Activated CD4-positive, alpha-beta memory T cell treated with anti-CD3 and anti-CD28 coated beads, Interleukin-2, amount 10 ng/mL, durations not matched to agents 7 days and 5 days (primary cell): ENCODE data around the gene APOC1. TPM values are rescaled to one million over a fixed set of nuclear protein-coding genes. Genes with fewer than 3 reads are reported as not detected.
"Not testable (repeated sequence)": the region's sequence is repeated elsewhere in the genome, so short reads cannot be mapped to it uniquely, and the experiment has no call there.

ENCODE experiments used
- CTCF ChIA-PET: fragments of 350-600 bp; sonication (Branson Sonifier 250); formaldehyde crosslinking; loops from one replicate; lab custom pipeline; 2021; ENCODE audit warnings: antibody characterized with exemption, inconsistent platforms; lab: Charles Lee
- POLR2A ChIA-PET: fragments of 350-600 bp; sonication (Branson Sonifier 250); formaldehyde crosslinking; loops from one replicate; lab custom pipeline; 2021; ENCODE audit warnings: antibody characterized with exemption; lab: Charles Lee
- DNase-seq: peaks from one replicate; pipeline ENCODE4 v3.0.0-alpha.2; 2020
- H3K27ac Mint-ChIP-seq: one replicate; pipeline ENCODE4 v1.8.0; 2021; ENCODE audit warnings: mild to moderate bottlenecking, mixed read lengths
- H3K27me3 Mint-ChIP-seq: one replicate; pipeline ENCODE4 v1.8.0; 2021; ENCODE audit warnings: mixed read lengths
- H3K36me3 Mint-ChIP-seq: one replicate; pipeline ENCODE4 v1.8.0; 2021; ENCODE audit warnings: low read depth, mixed read lengths
- H3K4me1 Mint-ChIP-seq: one replicate; pipeline ENCODE4 v1.8.0; 2021; ENCODE audit warnings: mixed read lengths
- H3K4me3 Mint-ChIP-seq: one replicate; pipeline ENCODE4 v1.8.0; 2021; ENCODE audit warnings: mild to moderate bottlenecking, mixed read lengths
- H3K9me3 Mint-ChIP-seq: one replicate; pipeline ENCODE4 v1.8.0; 2021; ENCODE audit warnings: mixed read lengths
- total RNA-seq, 2 experiments: library from RNA; stranded (reverse); gene quantifications; one replicate each; pipeline ENCODE4 v1.2.3, GENCODE V29; 2021

Gene APOC1
- total RNA-seq, 2 experiments from 2014 or later, result 0.78 to 2.3 TPM

DNA sequence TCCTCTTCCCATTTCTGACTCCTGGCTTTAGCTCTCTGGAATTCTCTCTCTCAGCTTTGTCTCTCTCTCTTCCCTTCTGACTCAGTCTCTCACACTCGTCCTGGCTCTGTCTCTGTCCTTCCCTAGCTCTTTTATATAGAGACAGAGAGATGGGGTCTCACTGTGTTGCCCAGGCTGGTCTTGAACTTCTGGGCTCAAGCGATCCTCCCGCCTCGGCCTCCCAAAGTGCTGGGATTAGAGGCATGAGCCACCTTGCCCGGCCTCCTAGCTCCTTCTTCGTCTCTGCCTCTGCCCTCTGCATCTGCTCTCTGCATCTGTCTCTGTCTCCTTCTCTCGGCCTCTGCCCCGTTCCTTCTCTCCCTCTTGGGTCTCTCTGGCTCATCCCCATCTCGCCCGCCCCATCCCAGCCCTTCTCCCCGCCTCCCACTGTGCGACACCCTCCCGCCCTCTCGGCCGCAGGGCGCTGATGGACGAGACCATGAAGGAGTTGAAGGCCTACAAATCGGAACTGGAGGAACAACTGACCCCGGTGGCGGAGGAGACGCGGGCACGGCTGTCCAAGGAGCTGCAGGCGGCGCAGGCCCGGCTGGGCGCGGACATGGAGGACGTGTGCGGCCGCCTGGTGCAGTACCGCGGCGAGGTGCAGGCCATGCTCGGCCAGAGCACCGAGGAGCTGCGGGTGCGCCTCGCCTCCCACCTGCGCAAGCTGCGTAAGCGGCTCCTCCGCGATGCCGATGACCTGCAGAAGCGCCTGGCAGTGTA, 6.2 kb upstream of the APOC1 start:
- DNase-seq, result no peak
- peaks cover 4% of the 10 kb centered on the region for H3K36me3 Mint-ChIP-seq
- H3K4me3 Mint-ChIP-seq, result no peak overlapping the region
- POLR2A ChIA-PET, result interaction anchor here (1.4 kb wide), 1 partner anchor 9 kb away, joined by 4 read pairs; no protein-coding TSS in a partner anchor
- H3K9me3 Mint-ChIP-seq, result no peaks in the 10 kb centered on the region
- CTCF ChIA-PET, result interaction anchor here (0.9 kb wide), 1 partner anchor 44 kb away, joined by 3 read pairs; no protein-coding TSS in a partner anchor
- H3K27ac Mint-ChIP-seq, result no peak overlapping the region
- peaks cover 12% of the 10 kb centered on the region for H3K4me1 Mint-ChIP-seq
- H3K27me3 Mint-ChIP-seq, result peaks cover 27% of the 10 kb centered on the region

DNA sequence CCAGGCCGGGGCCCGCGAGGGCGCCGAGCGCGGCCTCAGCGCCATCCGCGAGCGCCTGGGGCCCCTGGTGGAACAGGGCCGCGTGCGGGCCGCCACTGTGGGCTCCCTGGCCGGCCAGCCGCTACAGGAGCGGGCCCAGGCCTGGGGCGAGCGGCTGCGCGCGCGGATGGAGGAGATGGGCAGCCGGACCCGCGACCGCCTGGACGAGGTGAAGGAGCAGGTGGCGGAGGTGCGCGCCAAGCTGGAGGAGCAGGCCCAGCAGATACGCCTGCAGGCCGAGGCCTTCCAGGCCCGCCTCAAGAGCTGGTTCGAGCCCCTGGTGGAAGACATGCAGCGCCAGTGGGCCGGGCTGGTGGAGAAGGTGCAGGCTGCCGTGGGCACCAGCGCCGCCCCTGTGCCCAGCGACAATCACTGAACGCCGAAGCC, 5.6 kb upstream of the APOC1 start:
- no peaks in the 10 kb centered on the region for H3K9me3 Mint-ChIP-seq
- ChIA-PET CTCF (no interaction called here), POLR2A (interaction anchor here (1.4 kb wide), 1 partner anchor 10 kb away, joined by 4 read pairs; no protein-coding TSS in a partner anchor)
- no peak overlapping the region for H3K4me3 Mint-ChIP-seq
- peaks cover 32% of the 10 kb centered on the region for H3K27me3 Mint-ChIP-seq
- H3K27ac Mint-ChIP-seq, result no peak overlapping the region
- no peaks in the 10 kb centered on the region for H3K36me3 Mint-ChIP-seq
- no peak for DNase-seq
- H3K4me1 Mint-ChIP-seq, result peaks cover 15% of the 10 kb centered on the region

DNA sequence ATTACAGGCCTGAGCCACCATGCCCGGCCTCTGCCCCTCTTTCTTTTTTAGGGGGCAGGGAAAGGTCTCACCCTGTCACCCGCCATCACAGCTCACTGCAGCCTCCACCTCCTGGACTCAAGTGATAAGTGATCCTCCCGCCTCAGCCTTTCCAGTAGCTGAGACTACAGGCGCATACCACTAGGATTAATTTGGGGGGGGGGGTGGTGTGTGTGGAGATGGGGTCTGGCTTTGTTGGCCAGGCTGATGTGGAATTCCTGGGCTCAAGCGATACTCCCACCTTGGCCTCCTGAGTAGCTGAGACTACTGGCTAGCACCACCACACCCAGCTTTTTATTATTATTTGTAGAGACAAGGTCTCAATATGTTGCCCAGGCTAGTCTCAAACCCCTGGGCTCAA, 4.6 kb upstream of the APOC1 start:
- H3K4me1 Mint-ChIP-seq, result peaks cover 22% of the 10 kb centered on the region
- no peak overlapping the region for H3K4me3 Mint-ChIP-seq
- ChIA-PET POLR2A (interaction anchor here (0.5 kb wide), 1 partner anchor 272 kb away, joined by 3 read pairs; no protein-coding TSS in a partner anchor), CTCF (no interaction called here)
- no peaks in the 10 kb centered on the region for H3K36me3 Mint-ChIP-seq
- H3K27me3 Mint-ChIP-seq, result peaks cover 38% of the 10 kb centered on the region
- no peak for DNase-seq
- no peak overlapping the region for H3K27ac Mint-ChIP-seq
- H3K9me3 Mint-ChIP-seq, result no peaks in the 10 kb centered on the region

DNA sequence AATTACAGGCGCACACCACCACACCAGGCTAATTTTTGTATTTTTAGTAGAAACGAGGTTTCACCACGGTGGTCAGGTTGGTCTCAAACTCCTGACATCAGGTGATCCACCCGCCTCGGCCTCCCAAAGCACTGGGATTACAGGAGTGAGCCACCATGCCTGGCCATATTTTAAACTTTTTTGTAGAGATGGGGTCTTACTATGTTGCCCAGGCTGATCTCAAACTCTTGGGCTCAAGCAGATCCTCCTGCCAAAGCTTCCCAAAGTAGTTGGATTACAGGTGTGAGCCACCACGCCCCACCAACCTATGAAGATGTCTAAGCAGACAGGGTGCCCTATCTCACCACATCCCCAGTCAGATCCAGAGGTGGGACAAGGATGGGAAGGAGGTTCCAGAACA, 2.5 kb upstream of the APOC1 start:
- CTCF ChIA-PET, result interaction anchor here (2.3 kb wide), 1 partner anchor 8 kb away, joined by 8 read pairs; no protein-coding TSS in a partner anchor
- H3K4me3 Mint-ChIP-seq, H3K36me3 Mint-ChIP-seq, H3K9me3 Mint-ChIP-seq, POLR2A ChIA-PET, DNase-seq, H3K27ac Mint-ChIP-seq: not testable (repeated sequence)
- Mint-ChIP-seq H3K4me1 (peaks cover 14% of the 10 kb centered on the region), H3K27me3 (peaks cover 25% of the 10 kb centered on the region)

DNA sequence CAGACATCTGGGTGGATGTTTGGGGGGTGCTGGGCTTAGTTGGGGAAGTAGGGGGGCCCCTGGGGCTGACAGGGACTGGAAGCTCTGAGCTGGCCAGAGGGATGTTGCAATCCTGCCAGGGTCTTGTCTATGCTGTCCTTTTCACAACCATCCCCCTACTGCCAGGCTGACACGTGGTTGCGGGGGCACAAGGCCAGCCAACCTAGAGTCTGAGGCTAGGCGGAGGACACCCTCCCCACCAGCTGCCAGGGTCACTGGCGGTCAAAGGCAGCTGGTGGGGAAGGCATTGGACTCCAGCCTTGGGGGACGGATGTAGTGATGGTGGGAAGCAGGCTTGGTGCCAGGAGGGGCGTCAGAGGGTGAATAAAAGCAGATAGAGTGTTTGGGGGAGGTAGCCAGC, 1.6 kb upstream of the APOC1 start:
- DNase-seq, result no peak
- H3K36me3 Mint-ChIP-seq, result no peaks in the 10 kb centered on the region
- no peak overlapping the region for H3K4me3 Mint-ChIP-seq
- peaks cover 22% of the 10 kb centered on the region for H3K27me3 Mint-ChIP-seq
- H3K4me1 Mint-ChIP-seq, result peaks cover 14% of the 10 kb centered on the region
- ChIA-PET CTCF (interaction anchor here (2.3 kb wide), 1 partner anchor 9 kb away, joined by 8 read pairs; no protein-coding TSS in a partner anchor), POLR2A (interaction anchor here (0.9 kb wide), 1 partner anchor 42 kb away, joined by 3 read pairs; the partner anchor contains the start of gene CLPTM1)
- no peak overlapping the region for H3K27ac Mint-ChIP-seq
- H3K9me3 Mint-ChIP-seq, result no peaks in the 10 kb centered on the region

DNA sequence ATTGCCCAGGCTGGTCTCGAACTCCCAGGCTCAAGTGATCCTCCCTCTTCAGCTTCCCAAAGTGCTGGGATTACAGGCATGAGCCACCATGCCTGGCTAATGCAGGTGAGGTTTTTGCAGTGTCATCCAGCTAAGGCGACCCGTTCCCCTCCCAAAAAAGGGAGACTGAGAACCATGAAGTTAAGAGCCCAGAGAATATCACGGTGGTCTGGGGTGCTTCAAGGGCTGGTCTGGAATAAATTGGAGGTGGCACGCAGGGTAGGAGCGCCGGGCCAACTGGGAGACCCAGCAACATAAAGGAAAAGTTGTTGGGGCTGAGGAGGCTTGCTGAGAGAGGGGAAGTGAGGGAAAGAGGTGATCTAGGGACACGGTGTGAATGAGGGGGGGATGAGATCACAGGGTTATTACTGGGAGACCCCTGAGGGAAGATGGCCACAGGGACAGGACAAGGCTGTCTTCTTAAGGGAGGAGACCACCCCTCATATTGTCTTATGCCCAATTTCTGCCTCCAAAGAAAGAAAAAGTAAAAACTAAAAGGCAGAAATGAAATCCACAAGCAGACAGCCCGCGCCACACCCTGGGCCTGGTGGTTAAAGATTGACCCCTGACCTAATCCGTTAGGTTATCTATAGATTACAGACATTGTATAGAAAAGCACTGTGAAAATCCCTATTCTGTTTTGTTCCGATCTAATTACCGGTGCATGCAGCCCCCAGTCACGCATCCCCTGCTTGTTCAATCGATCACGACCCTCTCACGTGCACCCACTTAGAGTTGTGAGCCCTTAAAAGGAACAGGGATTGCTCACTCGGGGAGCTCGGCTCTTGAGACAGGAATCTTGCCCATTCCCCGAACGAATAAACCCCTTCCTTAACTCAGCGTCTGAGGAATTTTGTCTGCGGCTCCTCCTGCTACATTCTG, 636 bp upstream of the APOC1 start:
- not testable (repeated sequence) for DNase-seq, H3K36me3 Mint-ChIP-seq, H3K27ac Mint-ChIP-seq, H3K9me3 Mint-ChIP-seq
- CTCF ChIA-PET, result interaction anchor here (2.3 kb wide), 1 partner anchor 10 kb away, joined by 8 read pairs; no protein-coding TSS in a partner anchor
- H3K4me1 Mint-ChIP-seq, result peaks cover 14% of the 10 kb centered on the region
- peak overlapping the region; percentile 88 for H3K4me3 Mint-ChIP-seq
- peaks cover 22% of the 10 kb centered on the region for H3K27me3 Mint-ChIP-seq
- POLR2A ChIA-PET, result interaction anchor here (0.9 kb wide), 1 partner anchor 41 kb away, joined by 3 read pairs; the partner anchor contains the start of gene CLPTM1

DNA sequence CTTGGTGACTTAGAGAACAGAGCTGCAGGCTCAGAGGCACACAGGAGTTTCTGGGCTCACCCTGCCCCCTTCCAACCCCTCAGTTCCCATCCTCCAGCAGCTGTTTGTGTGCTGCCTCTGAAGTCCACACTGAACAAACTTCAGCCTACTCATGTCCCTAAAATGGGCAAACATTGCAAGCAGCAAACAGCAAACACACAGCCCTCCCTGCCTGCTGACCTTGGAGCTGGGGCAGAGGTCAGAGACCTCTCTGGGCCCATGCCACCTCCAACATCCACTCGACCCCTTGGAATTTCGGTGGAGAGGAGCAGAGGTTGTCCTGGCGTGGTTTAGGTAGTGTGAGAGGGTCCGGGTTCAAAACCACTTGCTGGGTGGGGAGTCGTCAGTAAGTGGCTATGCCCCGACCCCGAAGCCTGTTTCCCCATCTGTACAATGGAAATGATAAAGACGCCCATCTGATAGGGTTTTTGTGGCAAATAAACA, 9.9 kb downstream of the APOC1 start:
- Mint-ChIP-seq H3K36me3 (no peaks in the 10 kb centered on the region), H3K4me1 (peaks cover 4% of the 10 kb centered on the region), H3K4me3 (no peak overlapping the region), H3K27me3 (peaks cover 19% of the 10 kb centered on the region), H3K9me3 (no peaks in the 10 kb centered on the region), H3K27ac (no peak overlapping the region)
- DNase-seq, result no peak
- POLR2A ChIA-PET, result no interaction called here
- CTCF ChIA-PET, result interaction anchor here (1.1 kb wide), 1 partner anchor 34 kb away, joined by 3 read pairs; no protein-coding TSS in a partner anchor

DNA sequence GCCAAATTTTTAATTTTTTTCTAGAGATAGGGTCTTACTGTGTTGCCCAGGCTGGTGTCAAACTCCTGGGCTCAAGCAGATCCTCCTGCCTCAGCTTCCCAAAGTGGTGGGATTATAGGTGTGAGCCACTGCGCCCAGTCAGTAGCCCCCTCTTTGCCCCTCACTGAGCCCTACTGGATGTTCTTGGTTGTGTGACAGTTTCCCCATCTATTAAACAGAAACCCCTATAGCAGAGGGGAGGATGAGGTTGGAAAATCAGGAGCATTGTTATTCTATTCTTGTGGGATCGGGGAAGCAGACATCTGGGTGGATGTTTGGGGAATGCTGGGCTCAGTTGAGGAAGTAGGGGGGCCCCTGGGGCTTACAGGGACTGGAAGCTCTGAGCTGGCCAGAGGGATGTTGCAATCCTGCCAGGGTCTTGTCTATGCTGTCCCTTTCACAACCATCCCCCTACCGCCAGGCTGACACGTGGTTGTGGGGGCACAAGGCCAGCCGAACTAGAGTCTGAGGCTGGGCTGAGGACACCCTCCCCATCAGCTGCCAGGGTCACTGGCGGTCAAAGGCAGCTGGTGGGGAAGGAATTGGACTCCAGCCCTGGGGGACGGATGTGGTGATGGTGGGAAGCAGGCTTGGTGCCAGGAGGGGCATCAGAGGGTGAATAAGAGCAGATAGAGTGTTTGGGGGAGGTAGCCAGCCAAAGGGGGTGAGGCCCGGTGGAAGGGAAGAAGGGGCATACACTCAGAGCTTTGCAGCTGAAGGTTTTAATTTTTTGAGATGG, 10.9 kb downstream of the APOC1 start:
- Mint-ChIP-seq H3K9me3 (no peaks in the 10 kb centered on the region), H3K4me1 (peaks cover 4% of the 10 kb centered on the region), H3K4me3 (no peak overlapping the region), H3K27me3 (peaks cover 19% of the 10 kb centered on the region), H3K27ac (no peak overlapping the region), H3K36me3 (no peaks in the 10 kb centered on the region)
- no peak for DNase-seq
- ChIA-PET POLR2A (no interaction called here), CTCF (no interaction called here)

DNA sequence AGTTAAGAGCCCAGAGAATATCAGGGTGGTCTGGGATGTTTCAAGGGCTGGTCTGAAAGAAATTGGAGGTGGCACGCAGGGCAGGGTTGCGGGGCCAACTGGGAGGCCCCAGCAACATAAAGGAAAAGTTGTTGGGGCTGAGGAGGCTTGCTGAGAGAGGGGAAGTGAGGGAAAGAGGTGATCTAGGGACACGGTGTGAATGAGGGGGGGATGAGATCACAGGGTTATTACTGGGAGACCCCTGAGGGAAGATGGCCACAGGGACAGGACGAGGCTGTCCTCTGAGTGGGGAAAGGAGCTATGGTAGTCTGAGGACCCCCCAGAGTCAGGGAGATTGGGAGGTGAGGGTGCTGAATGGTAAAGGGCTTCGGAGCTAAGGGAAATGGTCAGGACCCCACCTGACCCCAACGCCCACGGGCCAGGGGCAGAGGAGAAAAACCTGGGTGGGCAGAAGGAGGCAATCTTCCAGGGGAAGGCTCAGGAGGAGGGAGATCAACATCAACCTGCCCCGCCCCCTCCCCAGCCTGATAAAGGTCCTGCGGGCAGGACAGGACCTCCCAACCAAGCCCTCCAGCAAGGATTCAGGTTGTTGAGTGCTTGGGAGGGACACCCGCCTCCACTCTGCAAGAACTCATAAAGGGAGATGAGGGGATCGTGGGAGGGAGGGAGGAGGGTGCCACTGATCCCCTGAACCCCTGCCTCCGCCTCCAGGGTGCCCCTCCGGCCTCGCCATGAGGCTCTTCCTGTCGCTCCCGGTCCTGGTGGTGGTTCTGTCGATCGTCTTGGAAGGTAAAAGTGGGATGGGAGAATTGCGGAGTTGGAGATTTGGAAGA, 12.1 kb downstream of the APOC1 start:
- H3K9me3 Mint-ChIP-seq, POLR2A ChIA-PET, H3K4me3 Mint-ChIP-seq, H3K36me3 Mint-ChIP-seq, CTCF ChIA-PET, DNase-seq, H3K4me1 Mint-ChIP-seq, H3K27ac Mint-ChIP-seq: not testable (repeated sequence)
- peaks cover 19% of the 10 kb centered on the region for H3K27me3 Mint-ChIP-seq

DNA sequence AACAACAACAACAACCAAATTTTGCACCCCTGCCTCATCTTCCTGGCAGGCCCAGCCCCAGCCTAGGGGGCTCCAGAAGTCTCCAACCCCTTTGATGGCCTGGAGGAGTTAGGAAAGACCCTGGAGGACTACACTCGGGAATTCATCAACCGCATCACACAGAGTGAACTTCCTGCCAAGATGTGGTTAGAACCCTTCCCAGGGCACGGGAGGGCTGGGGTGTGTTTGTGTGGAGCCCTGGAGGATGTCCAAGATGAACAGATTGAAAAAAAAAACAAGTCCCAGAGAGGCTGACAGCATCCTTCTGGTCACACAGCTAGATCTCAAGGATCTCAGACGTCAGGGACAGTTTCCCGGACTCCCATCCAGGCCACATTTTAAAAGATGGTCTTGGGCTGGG, 13.3 kb downstream of the APOC1 start:
- no peaks in the 10 kb centered on the region for H3K36me3 Mint-ChIP-seq
- H3K4me3 Mint-ChIP-seq, result no peak overlapping the region
- H3K27ac Mint-ChIP-seq, result no peak overlapping the region
- ChIA-PET POLR2A (no interaction called here), CTCF (no interaction called here)
- H3K9me3 Mint-ChIP-seq, result no peaks in the 10 kb centered on the region
- no peak for DNase-seq
- H3K4me1 Mint-ChIP-seq, result peaks cover 4% of the 10 kb centered on the region
- peaks cover 19% of the 10 kb centered on the region for H3K27me3 Mint-ChIP-seq

DNA sequence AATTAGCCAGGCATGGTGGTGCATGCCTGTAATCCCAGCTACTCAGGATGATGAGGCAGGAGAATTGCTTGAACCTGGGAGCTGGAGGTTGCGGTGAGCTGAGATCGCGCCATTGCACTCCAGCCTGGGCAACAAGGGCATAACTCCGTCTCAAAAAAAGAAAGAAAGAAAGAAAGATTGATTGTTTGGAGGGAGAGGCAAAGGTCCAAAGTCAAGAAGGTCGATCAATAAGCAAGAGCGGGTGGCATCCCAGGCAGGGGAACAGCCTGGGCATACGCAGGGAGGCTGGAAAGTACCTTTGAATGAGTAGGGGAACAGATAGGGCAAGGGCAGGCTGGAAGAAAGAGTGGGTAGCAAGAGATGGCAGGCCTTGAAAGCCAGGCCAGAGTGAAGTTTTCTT, 15.7 kb downstream of the APOC1 start:
- Mint-ChIP-seq H3K4me1 (peaks cover 4% of the 10 kb centered on the region), H3K9me3 (no peaks in the 10 kb centered on the region), H3K36me3 (no peaks in the 10 kb centered on the region), H3K4me3 (no peak overlapping the region), H3K27me3 (peaks cover 21% of the 10 kb centered on the region), H3K27ac (no peak overlapping the region)
- POLR2A ChIA-PET, result no interaction called here
- CTCF ChIA-PET, result no interaction called here
- DNase-seq, result no peak
